ENCODE data around the gene SHC4.

SHC4 gene

DNA sequence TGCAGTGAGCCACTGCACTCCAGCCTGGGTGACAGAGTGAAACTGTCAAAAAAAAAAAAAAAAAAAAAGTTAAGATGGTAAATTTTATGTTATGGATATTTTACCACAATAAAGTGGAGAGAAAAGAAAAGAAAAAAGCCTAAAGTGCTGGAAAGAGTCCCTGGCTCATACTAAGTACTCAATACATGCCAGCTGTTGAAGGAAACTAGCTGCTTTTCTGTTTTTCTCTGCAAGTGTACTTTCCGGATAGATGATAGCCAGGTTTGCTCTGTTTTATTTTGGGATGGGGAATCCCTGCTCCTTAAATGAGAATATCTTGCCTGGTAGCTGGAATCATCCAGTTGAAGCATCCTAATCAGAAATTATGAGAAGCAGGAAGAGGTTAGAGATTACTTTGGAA is 74.9 kb downstream of the SHC4 start:
- no peaks in the 10 kb centered on the region for H3K9me3 Mint-ChIP-seq
- no peak for DNase-seq
- H3K4me1 Mint-ChIP-seq = peaks cover 14% of the 10 kb centered on the region
- peaks cover 17% of the 10 kb centered on the region for H3K27me3 Mint-ChIP-seq
- H3K4me3 Mint-ChIP-seq = no peak overlapping the region
- H3K27ac Mint-ChIP-seq = no peak overlapping the region
- no peak for ATAC-seq

DNA sequence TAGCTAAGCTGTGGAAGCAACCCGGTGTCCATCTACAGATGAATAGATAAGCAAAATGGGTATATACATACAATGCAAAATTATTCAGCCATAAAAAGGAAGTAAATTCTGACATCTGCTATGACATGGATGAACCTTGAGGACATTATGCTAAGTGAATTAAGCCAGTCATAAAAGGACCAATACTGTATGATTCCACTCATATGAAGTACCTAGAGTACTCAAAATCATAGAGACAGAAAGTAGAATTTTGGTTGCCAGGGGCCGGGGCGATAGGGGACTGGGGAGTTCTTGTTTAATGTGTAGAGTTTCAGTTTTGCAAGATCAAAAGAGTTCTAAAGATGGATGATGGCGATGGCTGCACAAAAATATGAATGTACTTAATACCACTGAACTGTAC is 75.5 kb downstream of the SHC4 start:
- ATAC-seq (peak; percentile 82), DNase-seq (peak in 1 of 2 donors; percentile 31)
- H3K9me3 Mint-ChIP-seq = no peaks in the 10 kb centered on the region
- H3K27me3 Mint-ChIP-seq = peaks cover 21% of the 10 kb centered on the region
- H3K4me3 Mint-ChIP-seq = no peak overlapping the region
- H3K27ac Mint-ChIP-seq = peak overlapping the region in 1 of 2 donors; percentile 7
- H3K4me1 Mint-ChIP-seq = peaks cover 14% of the 10 kb centered on the region

DNA sequence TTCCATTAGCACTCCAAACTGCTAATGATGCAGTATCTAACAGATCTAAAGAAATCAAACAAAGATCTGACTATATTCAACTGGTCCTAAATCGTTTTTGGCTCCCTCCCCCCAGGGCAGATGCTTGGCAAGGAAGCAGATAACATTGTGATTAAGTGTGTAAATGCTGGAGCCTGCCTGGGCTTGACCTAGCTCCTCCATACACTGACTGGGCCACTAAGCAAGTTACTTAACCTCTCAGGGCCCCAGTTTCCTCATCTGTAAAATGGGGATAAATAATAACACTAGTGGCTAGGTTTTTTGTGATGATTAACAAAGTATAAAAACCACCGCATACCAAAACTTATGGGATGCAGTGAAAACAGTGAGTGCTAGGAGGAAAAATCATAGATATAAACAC is 76.6 kb downstream of the SHC4 start:
- peaks cover 32% of the 10 kb centered on the region for H3K27me3 Mint-ChIP-seq
- H3K4me1 Mint-ChIP-seq = peaks cover 21% of the 10 kb centered on the region
- H3K9me3 Mint-ChIP-seq = no peaks in the 10 kb centered on the region
- ATAC-seq (no peak), DNase-seq (no peak)
- no peak overlapping the region for H3K4me3 Mint-ChIP-seq
- H3K27ac Mint-ChIP-seq = peak overlapping the region in 1 of 2 donors; percentile 6

GRCh38 chr15:48883699-48884098 is 80.0 kb downstream of the SHC4 start:
- H3K9me3 Mint-ChIP-seq = no peaks in the 10 kb centered on the region
- H3K4me3 Mint-ChIP-seq = no peak overlapping the region

GRCh38 chr15:48880070-48880634 is 83.6 kb downstream of the SHC4 start:
- H3K27ac Mint-ChIP-seq = no peak overlapping the region
- no peaks in the 10 kb centered on the region for H3K9me3 Mint-ChIP-seq
- no peak for ATAC-seq
- H3K4me3 Mint-ChIP-seq = peak overlapping the region; percentile 69 to 100
- peaks cover 38% of the 10 kb centered on the region for H3K4me1 Mint-ChIP-seq
- H3K27me3 Mint-ChIP-seq = peaks cover 25% of the 10 kb centered on the region
- no peak for DNase-seq

More at GRCh38 chr15:48883699-48884098, 80.0 kb downstream of the SHC4 start:
- DNase-seq (no peak), ATAC-seq (no peak)
- H3K27me3 Mint-ChIP-seq = peaks cover 32% of the 10 kb centered on the region
- no peak overlapping the region for H3K27ac Mint-ChIP-seq
- peaks cover 40% of the 10 kb centered on the region for H3K4me1 Mint-ChIP-seq

GRCh38 chr15:48877630-48878595 is 85.8 kb downstream of the SHC4 start, which contains the start of gene EID1:
TSS of gene EID1 (plus strand) at chr15:48878134. CDS start at chr15:48878177, 43 bp downstream.
- Mint-ChIP-seq H3K9me3 (no peaks in the 10 kb centered on the region), H3K27ac (peak within 1 kb of the TSS; percentile 99), H3K4me3 (peak within 1 kb of the TSS; percentile 99 to 100), H3K4me1 (peaks cover 38% of the 10 kb centered on the region), H3K27me3 (peaks cover 29% of the 10 kb centered on the region)
- ATAC-seq = peak; percentile 97
- DNase-seq = peak; percentile 93 to 96

GRCh38 chr15:48876057-48876456 is 87.7 kb downstream of the SHC4 start:
- ATAC-seq (no peak), DNase-seq (no peak)
- Mint-ChIP-seq H3K4me1 (peaks cover 27% of the 10 kb centered on the region), H3K9me3 (no peaks in the 10 kb centered on the region), H3K4me3 (no peak overlapping the region), H3K27ac (no peak overlapping the region), H3K27me3 (peaks cover 35% of the 10 kb centered on the region)

GRCh38 chr15:48875241-48875960 is 88.3 kb downstream of the SHC4 start:
- Mint-ChIP-seq H3K27ac (no peak overlapping the region), H3K4me3 (no peak overlapping the region), H3K27me3 (peaks cover 42% of the 10 kb centered on the region), H3K9me3 (no peaks in the 10 kb centered on the region), H3K4me1 (peaks cover 23% of the 10 kb centered on the region)
- ATAC-seq (no peak), DNase-seq (no peak)

DNA sequence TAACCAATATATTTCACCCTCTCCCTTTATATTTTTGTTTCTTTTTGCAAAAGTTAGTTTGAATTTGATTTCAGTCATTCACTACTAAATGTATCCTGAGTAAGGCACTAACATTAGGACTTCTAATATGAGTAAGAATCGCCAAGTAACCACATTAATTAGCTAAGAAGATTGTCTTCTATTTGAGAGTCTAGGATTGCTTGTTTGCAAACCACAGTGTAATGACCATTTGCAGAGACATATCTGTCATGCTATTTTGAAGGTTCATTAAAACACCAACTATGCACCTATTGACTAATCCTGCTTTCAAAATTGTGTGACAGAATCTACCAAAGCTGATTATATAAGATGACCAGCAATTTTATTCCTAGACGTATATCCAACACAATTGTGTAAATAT is 91.1 kb downstream of the SHC4 start:
- H3K9me3 Mint-ChIP-seq = no peaks in the 10 kb centered on the region
- H3K27me3 Mint-ChIP-seq = peaks cover 48% of the 10 kb centered on the region
- H3K4me3 Mint-ChIP-seq = no peak overlapping the region
- peaks cover 2% of the 10 kb centered on the region for H3K4me1 Mint-ChIP-seq
- no peak overlapping the region for H3K27ac Mint-ChIP-seq
- ATAC-seq (no peak), DNase-seq (no peak)

DNA sequence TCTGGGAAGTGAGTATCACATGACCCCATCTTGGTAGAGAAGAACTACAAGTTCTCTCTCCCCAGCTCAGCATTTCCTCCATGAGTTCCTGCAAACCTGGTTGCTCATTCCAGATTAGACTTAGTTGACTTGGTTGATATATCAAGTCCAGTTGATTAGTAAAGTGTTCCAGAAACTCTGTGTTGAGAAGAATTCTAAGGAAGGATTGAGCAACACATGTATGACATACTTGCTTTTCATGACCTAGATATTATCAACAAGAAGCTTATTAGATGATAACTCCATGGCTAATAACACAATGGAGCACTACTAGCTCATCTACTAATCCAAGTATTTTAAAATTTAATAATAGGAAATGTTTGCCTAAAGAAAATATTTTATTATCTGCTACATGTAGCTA is 92.2 kb downstream of the SHC4 start:
- DNase-seq (no peak), ATAC-seq (no peak)
- Mint-ChIP-seq H3K27ac (no peak overlapping the region), H3K4me3 (no peak overlapping the region), H3K9me3 (no peaks in the 10 kb centered on the region), H3K4me1 (no peaks in the 10 kb centered on the region), H3K27me3 (peaks cover 55% of the 10 kb centered on the region)

- Mint-ChIP-seq H3K27ac (no peak overlapping the region), H3K27me3 (peaks cover 65% of the 10 kb centered on the region), H3K9me3 (no peaks in the 10 kb centered on the region), H3K4me1 (no peaks in the 10 kb centered on the region), H3K4me3 (no peak overlapping the region)
- no peak for ATAC-seq
- DNase-seq = no peak
These were observed 93.8 kb downstream of the SHC4 start for GRCh38 chr15:48869966-48870365.

GRCh38 chr15:48868536-48868935 is 95.2 kb downstream of the SHC4 start:
- no peak for DNase-seq
- Mint-ChIP-seq H3K9me3 (no peaks in the 10 kb centered on the region), H3K27ac (no peak overlapping the region), H3K27me3 (peaks cover 53% of the 10 kb centered on the region), H3K4me1 (no peaks in the 10 kb centered on the region), H3K4me3 (no peak overlapping the region)
- ATAC-seq = no peak

DNA sequence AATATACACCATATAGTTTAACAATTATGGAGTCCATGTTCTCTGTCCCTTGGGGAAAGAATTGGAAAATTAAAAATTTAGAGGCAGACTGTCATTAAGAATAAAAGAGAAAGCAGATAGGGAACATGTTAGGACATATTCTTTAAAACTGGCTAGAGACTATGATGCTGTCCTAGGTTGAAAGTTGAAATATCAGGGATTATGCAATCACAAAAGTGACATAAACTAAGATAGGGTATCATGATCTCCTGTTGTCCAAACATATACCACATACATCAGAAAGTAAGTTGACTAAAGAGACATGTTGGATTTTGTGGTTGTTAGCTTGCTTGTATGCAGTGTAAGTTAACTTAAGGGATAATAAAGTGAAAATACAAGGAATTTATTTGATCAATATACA is 95.7 kb downstream of the SHC4 start:
- H3K27me3 Mint-ChIP-seq = peaks cover 48% of the 10 kb centered on the region
- H3K4me3 Mint-ChIP-seq = no peak overlapping the region
- ATAC-seq (no peak), DNase-seq (no peak)
- H3K27ac Mint-ChIP-seq = peak overlapping the region in 1 of 2 donors; percentile 21
- H3K4me1 Mint-ChIP-seq = no peaks in the 10 kb centered on the region
- no peaks in the 10 kb centered on the region for H3K9me3 Mint-ChIP-seq

DNA sequence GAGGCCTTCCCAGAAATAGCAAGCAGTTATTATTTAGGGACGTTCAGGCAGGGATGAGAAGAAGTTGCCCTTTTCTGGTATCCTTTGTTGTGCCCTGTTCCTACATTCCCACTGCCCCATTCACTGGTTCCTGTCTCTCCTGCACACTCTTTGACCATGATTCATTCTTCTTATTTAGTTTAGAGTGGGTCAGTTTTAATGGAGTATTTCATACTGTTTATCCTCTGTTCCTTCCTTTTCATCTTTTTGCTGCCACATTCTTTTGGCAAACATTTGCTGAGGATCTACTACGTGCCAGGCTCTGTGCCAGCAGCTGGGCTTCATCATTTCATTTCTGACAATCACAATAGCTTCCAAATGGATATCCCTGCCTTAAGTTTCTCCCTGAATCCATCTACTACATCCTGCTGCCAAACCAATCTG is 97.6 kb downstream of the SHC4 start:
- H3K27me3 Mint-ChIP-seq = peaks cover 33% of the 10 kb centered on the region
- H3K4me3 Mint-ChIP-seq = no peak overlapping the region
- DNase-seq (no peak), ATAC-seq (no peak)
- H3K9me3 Mint-ChIP-seq = no peaks in the 10 kb centered on the region
- peaks cover 8% of the 10 kb centered on the region for H3K4me1 Mint-ChIP-seq
- H3K27ac Mint-ChIP-seq = peak overlapping the region in 1 of 2 donors; percentile 43

DNA sequence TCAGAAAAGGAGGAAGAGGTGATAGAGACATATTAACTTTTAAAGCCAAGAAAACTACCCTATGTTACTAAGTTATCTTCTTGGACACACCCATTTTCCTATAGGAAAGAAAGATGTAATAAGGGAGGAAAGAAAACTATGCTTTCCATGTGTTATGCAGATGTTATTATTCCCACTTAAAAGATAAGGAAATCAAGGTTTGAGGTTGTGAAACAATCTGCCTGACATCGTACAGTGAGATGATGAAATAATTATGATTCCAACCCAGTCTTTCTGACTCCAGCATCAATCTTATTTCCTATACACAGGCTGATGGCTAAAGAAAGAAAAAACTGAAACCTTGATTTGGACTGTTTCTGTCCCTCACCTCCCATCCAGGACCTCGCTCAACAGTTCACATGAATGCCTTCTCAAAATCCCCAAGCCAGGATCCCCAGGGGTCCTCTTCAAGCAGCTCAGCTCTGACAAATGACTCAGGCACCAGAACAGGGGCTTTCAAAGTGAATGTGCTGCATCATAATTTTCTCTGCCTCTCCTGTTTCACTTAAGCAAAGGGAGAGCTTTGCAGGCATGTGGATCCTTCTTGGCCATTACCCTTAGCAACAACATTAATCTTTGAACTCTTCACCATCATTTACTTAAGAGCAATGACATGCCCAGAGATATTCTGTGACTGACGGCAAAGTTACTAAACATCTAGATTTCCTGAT is 98.2 kb downstream of the SHC4 start:
- no peak overlapping the region for H3K4me3 Mint-ChIP-seq
- H3K27me3 Mint-ChIP-seq = peaks cover 27% of the 10 kb centered on the region
- H3K9me3 Mint-ChIP-seq = no peaks in the 10 kb centered on the region
- H3K27ac Mint-ChIP-seq = no peak overlapping the region
- ATAC-seq (no peak), DNase-seq (no peak)
- H3K4me1 Mint-ChIP-seq = peaks cover 8% of the 10 kb centered on the region
